GM10266 (cell line): Measurements from ENCODE around the gene CRTAP.
"Not testable (repeated sequence)": the region's sequence is repeated elsewhere in the genome, so short reads cannot be mapped to it uniquely, and the experiment has no call there.

Experiments used
- DNase-seq: peaks from one replicate; pipeline ENCODE4 v3.0.0; 2012; ENCODE audit errors: extremely low spot score
- CTCF ChIP-seq: IDR thresholded peaks from 2 replicates; pipeline ENCODE4 v1.5.1; 2012; ENCODE audit warnings: mild to moderate bottlenecking, low read depth; ENCODE audit not compliant: control insufficient read depth, insufficient read depth; ENCODE audit errors: missing control alignments

CRTAP gene

GRCh38 chr3:33075995-33076394 lies 37.8 kb upstream of the CRTAP start:
- no peak for TF ChIP-seq CTCF
- DNase-seq: no peak

- no peak for DNase-seq
- TF ChIP-seq CTCF: no peak
Observed at GRCh38 chr3:33076952-33077351, 36.9 kb upstream of the CRTAP start.

GRCh38 chr3:33077976-33078375 lies 35.8 kb upstream of the CRTAP start:
- DNase-seq: no peak
- TF ChIP-seq CTCF: no peak

- not testable (repeated sequence) for DNase-seq
Observed at GRCh38 chr3:33079813-33080212, 34.0 kb upstream of the CRTAP start.

GRCh38 chr3:33081812-33082211 lies 32.0 kb upstream of the CRTAP start:
- no peak for DNase-seq
- no peak for TF ChIP-seq CTCF

- no peak for DNase-seq
- TF ChIP-seq CTCF: no peak
Observed at GRCh38 chr3:33083958-33084357, 29.9 kb upstream of the CRTAP start.

- DNase-seq: no peak
Observed at GRCh38 chr3:33088691-33089090, 25.1 kb upstream of the CRTAP start.

More at GRCh38 chr3:33088691-33089090, 25.1 kb upstream of the CRTAP start:
- no peak for TF ChIP-seq CTCF
